GM12878 (cell line): ENCODE data around the gene CHST4. TPM values are rescaled to one million over a fixed set of nuclear protein-coding genes. Genes with fewer than 3 reads are reported as not detected.

Experiments used
- BCL11A ChIP-seq: IDR thresholded peaks from 2 replicates; pipeline ENCODE4 v1.6.1; 2011; ENCODE audit warnings: low read depth, low read length
- CEBPB ChIP-seq, 2 experiments: fragments of 150-350 bp in 1 of 2; IDR thresholded peaks; 2 replicates each; pipeline ENCODE4 v1.6.1; 2012 to 2014; ENCODE audit warnings: low read depth in 2 of 2, low read length in 2 of 2, borderline replicate concordance in 1 of 2, inconsistent platforms in 1 of 2
- CHD4 ChIP-seq: fragments of 200-600 bp; sonication (generic); IDR thresholded peaks from 2 replicates; pipeline ENCODE4 v1.6.1; 2016; ENCODE audit warnings: mild to moderate bottlenecking
- CTCF ChIP-seq, 3 experiments: IDR thresholded peaks in 2 of 3; conservative IDR thresholded peaks in 1 of 3; 2 replicates each; pipeline ENCODE4 v1.5.1; 2011; ENCODE audit warnings: low read depth in 3 of 3, low read length in 3 of 3, mild to moderate bottlenecking in 3 of 3, control low read depth in 2 of 3, moderate library complexity in 2 of 3, inconsistent platforms in 1 of 3, mixed read lengths in 1 of 3; ENCODE audit not compliant: control insufficient read depth in 2 of 3, insufficient read depth in 1 of 3; ENCODE audit errors: extremely low read depth in 1 of 3
- DPF2 ChIP-seq: fragments of 450-650 bp; IDR thresholded peaks from 2 replicates; pipeline ENCODE4 v1.6.1; 2017; ENCODE audit warnings: mild to moderate bottlenecking
- EZH2 ChIP-seq: IDR thresholded peaks from 2 replicates; pipeline ENCODE4 v1.6.1; 2012; ENCODE audit warnings: low read depth, mild to moderate bottlenecking, control low read depth, inconsistent platforms, low read length, borderline replicate concordance; ENCODE audit not compliant: control insufficient read depth
- MEF2B ChIP-seq: fragments of 450-650 bp; IDR thresholded peaks from 2 replicates; pipeline ENCODE4 v1.6.1; 2018; ENCODE audit warnings: mild to moderate bottlenecking, moderate library complexity; ENCODE audit not compliant: partially characterized antibody, poor library complexity, severe bottlenecking
- RFX5 ChIP-seq: IDR thresholded peaks from 2 replicates; pipeline ENCODE4 v1.6.1; 2011; ENCODE audit warnings: low read depth, low read length, improper control_type of control experiment
- SMAD1 ChIP-seq: fragments of 450-650 bp; IDR thresholded peaks from 2 replicates; pipeline ENCODE4 v1.6.1; 2018; ENCODE audit warnings: mild to moderate bottlenecking, low read depth; ENCODE audit not compliant: partially characterized antibody
- SMARCA5 ChIP-seq: fragments of 450-650 bp; IDR thresholded peaks from 2 replicates; pipeline ENCODE4 v1.6.1; 2017; ENCODE audit warnings: mild to moderate bottlenecking
- ZBTB11 ChIP-seq: fragments of 450-650 bp; formaldehyde crosslinking; IDR thresholded peaks from 2 replicates; pipeline ENCODE4 v1.5.0; 2022; ENCODE audit warnings: mild to moderate bottlenecking, missing genetic modification characterization
- ZZZ3 ChIP-seq: IDR thresholded peaks from 2 replicates; pipeline ENCODE4 v1.6.1; 2011; ENCODE audit warnings: low read depth; ENCODE audit not compliant: control insufficient read depth, insufficient read length
- polyA plus RNA-seq, 11 experiments: library from polyadenylated mRNA; depleted of rRNA in 4 of 11; unstranded in 6 of 11; stranded (reverse) in 5 of 11; fragments of >200 nt; fragmentation: Nextera tagmentation in 4 of 11; fragmentation: Illumina TruSeq in 1 of 11; extraction: Ambion mirVana in 4 of 11; extraction: Trizol in 1 of 11; gene quantifications; 1 replicate in 1 of 11; 2 replicates in 10 of 11; pipeline versions ENCODE4 v1.2.1 to v1.2.3, GENCODE V29; 2011 to 2016; ENCODE audit warnings: inconsistent platforms in 2 of 11, missing spikeins in 2 of 11, low read depth in 1 of 11
- total RNA-seq, 4 experiments: library from RNA; depleted of rRNA in 3 of 4; stranded (reverse); fragments of >200 nt in 3 of 4; fragmentation: Illumina TruSeq in 1 of 4; extraction: Trizol in 1 of 4; gene quantifications; 2 replicates each; pipeline versions ENCODE4 v1.2.1 to v1.2.3, GENCODE V29; 2013 to 2021
- TF ChIP-seq, protein P1 (sequence below): fragments of 450-650 bp; conservative IDR thresholded peaks from 2 replicates; pipeline ENCODE4 v1.6.1; 2017; ENCODE audit warnings: mild to moderate bottlenecking, moderate library complexity
- TF ChIP-seq, protein P2 (sequence below): fragments of 450-650 bp; IDR thresholded peaks from 2 replicates; pipeline ENCODE4 v1.6.1; 2017; ENCODE audit warnings: mild to moderate bottlenecking
- TF ChIP-seq, protein P3 (sequence below): fragments of 150-350 bp; IDR thresholded peaks from 2 replicates; pipeline ENCODE4 v1.6.1; 2016; ENCODE audit warnings: low read depth, low read length

Gene CHST4
- total and polyA plus RNA-seq, 10 of the 15 experiments (the other 5 are each of a cell fraction or from before 2014, with no cell fraction given) = 0.10 to 1.7 (median 0.79) TPM

- no peak for TF ChIP-seq CTCF (IDR thresholded peaks at IDR 0.05 in 2 of 3, conservative IDR thresholded peaks at IDR 0.05 in 1 of 3; ENCODE audit: control insufficient read depth in 2 of 3, extremely low read depth in 1 of 3, insufficient read depth in 1 of 3, low read depth in 3 of 3, low read length in 3 of 3)
- TF ChIP-seq SMAD1 = no peak
- no peak for TF ChIP-seq DPF2
- TF ChIP-seq ZZZ3 = no peak
- TF ChIP-seq CEBPB (IDR thresholded peaks at IDR 0.05; ENCODE audit: borderline replicate concordance in 1 of 2, low read depth in 2 of 2, low read length in 2 of 2) = no peak
- TF ChIP-seq CHD4 = no peak
- TF ChIP-seq, protein P1, sequence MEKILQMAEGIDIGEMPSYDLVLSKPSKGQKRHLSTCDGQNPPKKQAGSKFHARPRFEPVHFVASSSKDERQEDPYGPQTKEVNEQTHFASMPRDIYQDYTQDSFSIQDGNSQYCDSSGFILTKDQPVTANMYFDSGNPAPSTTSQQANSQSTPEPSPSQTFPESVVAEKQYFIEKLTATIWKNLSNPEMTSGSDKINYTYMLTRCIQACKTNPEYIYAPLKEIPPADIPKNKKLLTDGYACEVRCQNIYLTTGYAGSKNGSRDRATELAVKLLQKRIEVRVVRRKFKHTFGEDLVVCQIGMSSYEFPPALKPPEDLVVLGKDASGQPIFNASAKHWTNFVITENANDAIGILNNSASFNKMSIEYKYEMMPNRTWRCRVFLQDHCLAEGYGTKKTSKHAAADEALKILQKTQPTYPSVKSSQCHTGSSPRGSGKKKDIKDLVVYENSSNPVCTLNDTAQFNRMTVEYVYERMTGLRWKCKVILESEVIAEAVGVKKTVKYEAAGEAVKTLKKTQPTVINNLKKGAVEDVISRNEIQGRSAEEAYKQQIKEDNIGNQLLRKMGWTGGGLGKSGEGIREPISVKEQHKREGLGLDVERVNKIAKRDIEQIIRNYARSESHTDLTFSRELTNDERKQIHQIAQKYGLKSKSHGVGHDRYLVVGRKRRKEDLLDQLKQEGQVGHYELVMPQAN = peak; percentile 48; the same call in 1 of the 2 replicates
- TF ChIP-seq ZBTB11 (CRISPR knock-in tag) = no peak
- TF ChIP-seq, protein P2, sequence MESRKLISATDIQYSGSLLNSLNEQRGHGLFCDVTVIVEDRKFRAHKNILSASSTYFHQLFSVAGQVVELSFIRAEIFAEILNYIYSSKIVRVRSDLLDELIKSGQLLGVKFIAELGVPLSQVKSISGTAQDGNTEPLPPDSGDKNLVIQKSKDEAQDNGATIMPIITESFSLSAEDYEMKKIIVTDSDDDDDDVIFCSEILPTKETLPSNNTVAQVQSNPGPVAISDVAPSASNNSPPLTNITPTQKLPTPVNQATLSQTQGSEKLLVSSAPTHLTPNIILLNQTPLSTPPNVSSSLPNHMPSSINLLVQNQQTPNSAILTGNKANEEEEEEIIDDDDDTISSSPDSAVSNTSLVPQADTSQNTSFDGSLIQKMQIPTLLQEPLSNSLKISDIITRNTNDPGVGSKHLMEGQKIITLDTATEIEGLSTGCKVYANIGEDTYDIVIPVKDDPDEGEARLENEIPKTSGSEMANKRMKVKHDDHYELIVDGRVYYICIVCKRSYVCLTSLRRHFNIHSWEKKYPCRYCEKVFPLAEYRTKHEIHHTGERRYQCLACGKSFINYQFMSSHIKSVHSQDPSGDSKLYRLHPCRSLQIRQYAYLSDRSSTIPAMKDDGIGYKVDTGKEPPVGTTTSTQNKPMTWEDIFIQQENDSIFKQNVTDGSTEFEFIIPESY = no peak
- no peak; the same call in 1 of the 2 replicates for TF ChIP-seq SMARCA5
- peak; percentile 8 for TF ChIP-seq MEF2B
- TF ChIP-seq, protein P3, sequence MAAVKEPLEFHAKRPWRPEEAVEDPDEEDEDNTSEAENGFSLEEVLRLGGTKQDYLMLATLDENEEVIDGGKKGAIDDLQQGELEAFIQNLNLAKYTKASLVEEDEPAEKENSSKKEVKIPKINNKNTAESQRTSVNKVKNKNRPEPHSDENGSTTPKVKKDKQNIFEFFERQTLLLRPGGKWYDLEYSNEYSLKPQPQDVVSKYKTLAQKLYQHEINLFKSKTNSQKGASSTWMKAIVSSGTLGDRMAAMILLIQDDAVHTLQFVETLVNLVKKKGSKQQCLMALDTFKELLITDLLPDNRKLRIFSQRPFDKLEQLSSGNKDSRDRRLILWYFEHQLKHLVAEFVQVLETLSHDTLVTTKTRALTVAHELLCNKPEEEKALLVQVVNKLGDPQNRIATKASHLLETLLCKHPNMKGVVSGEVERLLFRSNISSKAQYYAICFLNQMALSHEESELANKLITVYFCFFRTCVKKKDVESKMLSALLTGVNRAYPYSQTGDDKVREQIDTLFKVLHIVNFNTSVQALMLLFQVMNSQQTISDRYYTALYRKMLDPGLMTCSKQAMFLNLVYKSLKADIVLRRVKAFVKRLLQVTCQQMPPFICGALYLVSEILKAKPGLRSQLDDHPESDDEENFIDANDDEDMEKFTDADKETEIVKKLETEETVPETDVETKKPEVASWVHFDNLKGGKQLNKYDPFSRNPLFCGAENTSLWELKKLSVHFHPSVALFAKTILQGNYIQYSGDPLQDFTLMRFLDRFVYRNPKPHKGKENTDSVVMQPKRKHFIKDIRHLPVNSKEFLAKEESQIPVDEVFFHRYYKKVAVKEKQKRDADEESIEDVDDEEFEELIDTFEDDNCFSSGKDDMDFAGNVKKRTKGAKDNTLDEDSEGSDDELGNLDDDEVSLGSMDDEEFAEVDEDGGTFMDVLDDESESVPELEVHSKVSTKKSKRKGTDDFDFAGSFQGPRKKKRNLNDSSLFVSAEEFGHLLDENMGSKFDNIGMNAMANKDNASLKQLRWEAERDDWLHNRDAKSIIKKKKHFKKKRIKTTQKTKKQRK = no peak
- no peak for TF ChIP-seq EZH2
- TF ChIP-seq BCL11A = no peak
- no peak for TF ChIP-seq RFX5
Observed at GRCh38 chr16:71484006-71484893, 42.0 kb upstream of the CHST4 start (continued).
